HuH-7.5 (cell line): ENCODE data around the gene ZNF750.
"Not testable (repeated sequence)": the region's sequence is repeated elsewhere in the genome, so short reads cannot be mapped to it uniquely, and the experiment has no call there.

ENCODE experiments used
- DNase-seq: peaks from one replicate; pipeline ENCODE4 v3.0.0; 2011; ENCODE audit warnings: low spot score

The ZNF750 gene

DNA sequence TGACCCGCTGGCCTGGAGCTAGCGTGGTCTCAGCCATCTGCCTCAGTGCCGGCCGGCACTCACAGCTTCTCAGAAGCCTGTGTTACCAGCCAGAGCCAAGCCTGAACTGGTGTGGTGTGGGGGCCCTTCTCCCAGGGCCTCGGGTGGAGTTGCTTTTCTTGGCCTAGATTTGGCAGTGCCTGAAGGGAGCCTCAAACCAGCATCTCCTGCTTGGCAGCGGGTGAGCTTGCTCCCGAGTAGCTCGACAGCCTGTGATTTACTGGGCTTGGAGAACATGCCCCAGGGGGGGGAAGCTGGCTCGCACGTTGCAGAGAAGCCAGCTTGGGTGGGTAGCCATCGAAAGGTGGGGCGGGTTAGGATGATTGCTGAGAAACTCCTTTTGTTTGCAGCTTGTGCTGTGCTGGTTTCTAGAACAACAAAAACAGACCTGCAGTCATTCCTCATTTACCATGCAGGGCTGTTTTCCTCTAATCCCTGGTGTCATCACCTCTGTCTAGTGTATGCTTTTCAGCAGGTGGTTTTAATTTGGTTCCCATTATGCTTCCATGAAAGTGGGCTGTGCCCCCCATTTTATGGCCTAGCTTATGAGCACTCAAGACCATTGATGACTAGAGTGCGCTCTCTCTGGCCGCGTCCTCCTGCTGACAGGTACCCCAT is 45.7 kb downstream of the ZNF750 start:
- no peak for DNase-seq

DNA sequence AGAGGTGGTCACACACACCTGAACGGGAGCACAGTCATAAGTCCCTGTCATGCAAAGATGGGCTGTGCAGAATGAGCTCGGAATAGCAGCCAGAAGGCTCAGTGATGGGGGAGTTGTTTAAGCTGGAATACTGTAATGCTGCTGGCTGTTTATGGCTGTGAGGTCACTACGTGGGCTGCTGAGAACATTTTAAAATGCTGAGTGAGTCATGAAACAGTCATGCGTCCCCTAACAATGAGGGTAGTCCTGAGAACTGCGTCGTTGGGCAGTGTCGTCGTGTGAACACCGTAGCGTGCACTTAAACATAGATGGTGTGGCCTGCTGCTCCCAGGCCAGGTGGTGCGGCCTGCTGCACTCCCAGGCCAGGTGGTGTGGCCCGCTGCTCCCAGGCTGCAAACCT is 48.3 kb downstream of the ZNF750 start:
- DNase-seq, result no peak

DNA sequence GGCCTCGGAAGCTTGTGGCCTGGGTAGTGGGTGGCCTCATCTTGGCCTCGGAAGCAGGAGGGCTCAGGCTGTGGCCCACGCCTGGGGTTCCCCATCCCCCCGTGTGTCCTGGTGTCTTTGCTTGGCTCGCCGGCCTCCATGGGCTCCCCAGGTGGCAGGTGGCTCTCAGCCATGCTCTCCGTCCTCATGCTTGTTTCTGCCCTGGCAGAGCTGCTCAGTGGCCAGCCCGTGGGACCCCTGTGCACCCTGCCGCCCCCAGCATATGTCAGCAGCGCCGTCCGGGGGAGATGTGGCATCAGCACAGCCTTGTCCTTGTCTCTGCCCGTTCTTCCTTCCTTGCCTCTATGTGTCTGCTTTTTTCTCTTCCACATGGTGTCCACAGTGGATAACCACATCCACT is 49.4 kb downstream of the ZNF750 start:
- DNase-seq, result no peak

DNA sequence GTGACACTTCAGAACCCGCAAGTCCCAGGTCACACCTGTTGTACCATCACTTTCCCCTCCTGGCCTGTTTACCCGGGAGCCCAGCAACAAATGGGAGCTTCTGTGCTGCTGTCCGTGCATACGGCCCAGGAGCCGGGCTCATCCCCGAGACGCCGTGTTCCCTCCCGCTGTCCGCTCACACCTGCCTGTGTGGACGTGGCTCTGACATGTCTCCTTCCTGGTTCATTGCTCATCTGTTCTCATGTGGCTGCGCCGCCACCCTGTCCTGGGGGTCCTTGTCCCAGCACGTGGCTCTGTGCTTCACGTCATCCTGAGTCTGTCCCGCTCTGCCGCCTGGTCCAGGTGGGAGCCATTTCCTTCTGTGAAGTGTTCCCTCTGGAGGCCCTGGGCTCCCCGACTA is 50.0 kb downstream of the ZNF750 start:
- no peak for DNase-seq

DNA sequence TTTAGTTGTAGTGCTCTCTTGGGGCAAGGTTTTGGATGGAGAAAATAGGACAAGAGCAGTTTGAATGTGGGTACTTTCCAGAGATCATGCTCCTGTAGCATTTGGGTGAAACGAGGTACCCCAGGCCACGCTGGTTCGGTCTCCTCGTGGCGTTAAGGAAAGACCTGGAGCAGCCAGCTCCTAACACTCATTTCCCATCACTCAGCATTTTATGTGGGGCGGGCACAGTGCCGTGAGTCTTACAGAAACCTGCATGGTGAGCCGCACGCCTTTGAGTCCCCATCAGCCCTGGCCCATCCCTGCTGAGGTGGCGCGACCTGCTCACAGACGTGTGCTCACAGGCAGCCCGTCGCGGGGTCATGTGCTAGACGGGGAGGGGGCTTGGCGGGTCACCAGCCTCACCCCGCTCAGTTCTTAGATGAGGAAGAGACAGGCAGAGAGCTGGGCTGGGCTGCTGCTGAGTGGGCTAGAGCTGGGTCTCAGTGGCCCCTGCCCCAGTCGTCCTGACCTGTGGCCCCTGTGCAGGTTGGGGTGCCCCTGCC is 50.7 kb downstream of the ZNF750 start:
- no peak for DNase-seq

- DNase-seq, result no peak
These were observed 51.4 kb downstream of the ZNF750 start for GRCh38 chr17:82788206-82789001.

- DNase-seq, result no peak
These were observed 52.6 kb downstream of the ZNF750 start for GRCh38 chr17:82787081-82787848.

- no peak for DNase-seq
These were observed 53.4 kb downstream of the ZNF750 start for GRCh38 chr17:82786427-82786826.

GRCh38 chr17:82785581-82785980 is 54.2 kb downstream of the ZNF750 start:
- not testable (repeated sequence) for DNase-seq

DNA sequence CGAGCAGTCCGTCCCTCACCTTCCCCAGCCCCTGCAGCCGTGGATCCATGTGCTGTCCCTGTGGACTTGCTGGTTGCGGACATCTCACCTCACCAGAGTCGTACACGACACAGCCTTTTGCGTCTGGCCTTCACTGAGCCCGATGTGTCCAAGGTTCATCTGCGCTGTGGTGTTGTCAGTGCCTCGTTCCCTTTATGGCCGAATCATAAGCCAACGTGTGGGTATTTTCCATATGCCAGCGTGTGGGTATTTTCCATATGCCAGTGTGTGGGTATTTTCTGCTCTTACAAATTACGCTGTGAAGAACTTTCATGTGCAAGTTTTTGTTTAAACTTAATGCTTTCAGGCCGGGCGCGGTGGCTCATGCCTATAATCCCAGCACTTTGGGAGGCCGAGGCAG is 56.3 kb downstream of the ZNF750 start:
- DNase-seq, result no peak

GRCh38 chr17:82782657-82783207 is 57.1 kb downstream of the ZNF750 start:
- no peak for DNase-seq

DNA sequence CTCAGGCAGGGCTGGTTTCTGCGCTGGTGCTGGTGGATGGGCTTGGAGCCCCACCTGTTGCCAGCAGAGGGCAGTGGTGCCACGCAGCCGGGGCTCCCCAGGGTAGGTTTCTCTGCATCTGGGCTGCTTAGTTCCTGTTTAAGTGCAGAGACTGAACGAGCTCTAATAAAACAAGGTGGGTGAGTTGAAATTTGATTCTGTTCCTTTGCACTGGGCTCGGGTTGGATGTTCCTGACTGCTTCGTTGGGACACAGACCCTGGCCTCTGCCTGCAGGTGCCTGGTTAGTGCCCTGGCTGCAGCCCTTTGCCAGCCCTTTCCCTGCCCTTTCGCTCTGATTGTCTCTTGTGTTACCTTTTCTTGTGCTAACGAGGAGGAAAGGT is 57.9 kb downstream of the ZNF750 start:
- DNase-seq, result peak; percentile 97

GRCh38 chr17:82780971-82781893 is 58.6 kb downstream of the ZNF750 start:
- no peak for DNase-seq

- DNase-seq, result no peak
These were observed 59.6 kb downstream of the ZNF750 start for GRCh38 chr17:82780195-82780594.

DNA sequence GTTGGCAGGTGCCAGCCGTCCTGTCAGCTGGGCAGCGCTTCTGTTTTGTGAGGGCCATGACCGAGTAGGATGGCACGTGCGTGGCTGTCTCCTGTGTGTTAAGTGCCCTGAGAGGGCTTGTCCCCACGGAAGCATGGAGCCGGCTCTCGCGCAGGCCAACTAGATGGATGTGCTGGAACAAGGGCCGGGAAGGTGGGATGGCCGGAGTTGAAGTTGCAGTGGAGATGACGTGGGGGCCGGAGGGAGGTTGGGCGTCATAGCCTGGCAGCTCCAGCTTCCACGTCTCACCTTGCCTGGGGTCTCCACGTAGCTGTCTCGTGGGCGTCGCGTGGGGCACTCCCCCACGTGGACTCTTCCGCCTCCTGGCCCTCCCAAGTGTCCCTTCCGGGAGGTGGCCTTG is 60.3 kb downstream of the ZNF750 start:
- no peak for DNase-seq
